ENCODE data around the gene SPOCK1.

Gene SPOCK1

DNA sequence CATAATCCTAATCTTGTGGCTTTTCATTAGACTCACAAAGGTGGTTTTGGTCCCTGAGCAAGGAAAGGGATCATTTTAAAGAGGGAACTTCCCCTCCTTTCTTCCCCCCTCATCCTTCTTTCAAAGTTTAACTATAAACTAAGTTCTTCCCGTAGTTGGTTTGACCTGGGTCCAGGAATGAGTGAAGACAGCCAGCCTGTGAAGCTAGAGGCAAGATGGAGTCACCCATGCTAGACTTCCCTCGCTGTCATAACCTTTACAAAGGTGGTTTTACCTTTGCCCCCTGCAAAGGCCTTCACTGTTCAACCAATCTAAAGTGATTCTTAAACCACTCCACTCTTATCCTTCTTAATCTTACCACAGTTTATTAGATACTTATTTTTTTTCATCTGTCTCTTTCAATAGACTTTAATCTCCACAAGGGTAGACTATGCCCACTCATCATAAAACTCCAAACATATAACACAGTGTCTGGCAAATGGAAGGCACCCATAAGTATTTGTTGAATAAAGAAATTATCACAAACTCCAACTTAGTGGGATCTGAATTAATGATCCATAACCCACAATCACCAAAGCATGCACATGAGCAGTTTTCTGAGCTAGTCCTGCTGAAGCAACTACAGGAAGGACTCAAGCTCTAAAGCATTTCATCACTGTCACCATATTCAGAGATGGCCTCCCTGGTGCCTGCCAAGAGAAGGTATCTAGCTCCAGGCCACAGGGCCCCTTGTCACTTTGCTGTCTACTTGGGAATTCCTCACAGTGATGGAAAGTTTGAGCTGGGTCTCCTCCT lies 369.0 kb downstream of the SPOCK1 start:
- DNase-seq (ENCODE audit: extremely low spot score) = no peak
- POLR2A ChIA-PET = no interaction called here
- CTCF ChIA-PET = interaction anchor here (1.5 kb wide), 1 partner anchor 12 kb away, joined by 3 read pairs; no protein-coding TSS in a partner anchor
- TF ChIP-seq FOXM1 (IDR thresholded peaks at IDR 0.05; ENCODE audit: borderline replicate concordance) (no peak), SP1 (IDR thresholded peaks at IDR 0.05) (no peak), L3MBTL2 (conservative IDR thresholded peaks at IDR 0.05) (no peak), ZNF384 (IDR thresholded peaks at IDR 0.05) (no peak), ELF4 (IDR thresholded peaks at IDR 0.05) (no peak), NFRKB (IDR thresholded peaks at IDR 0.05) (no peak)

- ChIA-PET CTCF (no interaction called here), POLR2A (no interaction called here)
- TF ChIP-seq CTBP1 (IDR thresholded peaks at IDR 0.05; ENCODE audit: borderline replicate concordance) (no peak), L3MBTL2 (conservative IDR thresholded peaks at IDR 0.05) (no peak), ELF4 (IDR thresholded peaks at IDR 0.05) (no peak), ZNF384 (IDR thresholded peaks at IDR 0.05) (no peak), FOXK2 (IDR thresholded peaks at IDR 0.05) (no peak), FOXA1 (IDR thresholded peaks at IDR 0.05) (no peak), BHLHE40 (IDR thresholded peaks at IDR 0.05; ENCODE audit: borderline replicate concordance) (no peak), LEF1 (IDR thresholded peaks at IDR 0.05; ENCODE audit: borderline replicate concordance) (no peak), HDGF (IDR thresholded peaks at IDR 0.05; ENCODE audit: borderline replicate concordance) (no peak), ARNT (IDR thresholded peaks at IDR 0.05) (no peak), SP1 (IDR thresholded peaks at IDR 0.05) (no peak), SUZ12 (IDR thresholded peaks at IDR 0.05) (no peak)
- DNase-seq (ENCODE audit: extremely low spot score) = no peak
Measured at GRCh38 chr5:137128012-137128411, 371.1 kb downstream of the SPOCK1 start.

DNA sequence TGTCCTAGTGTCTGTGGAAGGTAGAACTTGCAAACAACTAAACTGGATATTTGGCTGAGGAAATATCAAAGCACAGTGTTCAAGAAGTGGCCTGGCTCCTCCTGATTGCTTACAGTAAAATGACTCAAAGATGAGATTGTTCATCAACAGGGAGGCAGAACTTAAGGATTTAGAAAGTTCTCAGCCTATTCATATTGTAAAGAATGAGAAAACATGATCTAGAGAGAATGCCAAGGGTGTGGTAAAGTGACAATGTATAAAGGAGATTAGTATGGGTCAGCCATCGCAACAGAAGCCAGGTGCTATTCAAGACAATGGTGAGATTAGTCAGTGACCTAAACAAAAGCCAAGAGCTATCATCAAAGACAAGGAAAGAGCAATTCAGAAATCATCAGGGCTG lies 372.3 kb downstream of the SPOCK1 start:
- POLR2A ChIA-PET = no interaction called here
- TF ChIP-seq TARDBP (IDR thresholded peaks at IDR 0.05) = no peak
- TF ChIP-seq LEF1 (IDR thresholded peaks at IDR 0.05; ENCODE audit: borderline replicate concordance) = no peak
- no peak for TF ChIP-seq ZNF384 (IDR thresholded peaks at IDR 0.05)
- no peak for TF ChIP-seq FOXA1 (IDR thresholded peaks at IDR 0.05)
- TF ChIP-seq ARNT (IDR thresholded peaks at IDR 0.05) = no peak
- no peak for TF ChIP-seq SP1 (IDR thresholded peaks at IDR 0.05)
- no peak for TF ChIP-seq L3MBTL2 (conservative IDR thresholded peaks at IDR 0.05)
- no peak for TF ChIP-seq HDGF (IDR thresholded peaks at IDR 0.05; ENCODE audit: borderline replicate concordance)
- no peak for TF ChIP-seq SUZ12 (IDR thresholded peaks at IDR 0.05)
- no peak for TF ChIP-seq FOXK2 (IDR thresholded peaks at IDR 0.05)
- TF ChIP-seq FOXM1 (IDR thresholded peaks at IDR 0.05; ENCODE audit: borderline replicate concordance) = no peak
- TF ChIP-seq NFRKB (IDR thresholded peaks at IDR 0.05) = no peak
- TF ChIP-seq ELF4 (IDR thresholded peaks at IDR 0.05) = no peak
- no peak for TF ChIP-seq CTBP1 (IDR thresholded peaks at IDR 0.05; ENCODE audit: borderline replicate concordance)
- no peak for TF ChIP-seq BHLHE40 (IDR thresholded peaks at IDR 0.05; ENCODE audit: borderline replicate concordance)
- no peak for TF ChIP-seq PKNOX1 (IDR thresholded peaks at IDR 0.05)
- CTCF ChIA-PET = no interaction called here

DNA sequence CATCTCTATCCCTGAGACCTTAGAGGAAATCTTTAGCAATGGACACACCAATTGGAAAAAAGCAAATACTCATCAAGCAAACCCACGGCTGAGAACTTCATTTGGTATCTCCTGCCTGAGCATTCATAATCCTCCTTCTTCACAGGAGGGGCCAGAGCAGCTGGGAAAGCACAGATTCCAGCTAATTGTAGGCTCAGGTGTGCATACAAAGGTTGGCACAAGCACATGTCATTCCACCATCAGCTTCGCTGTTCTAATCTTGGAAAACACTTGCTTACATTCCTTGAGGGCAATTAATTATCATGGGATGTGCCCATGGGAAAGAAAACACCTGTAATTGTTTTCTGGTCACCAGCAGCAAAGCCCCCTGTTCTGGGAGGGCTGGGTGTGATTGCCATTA lies 376.6 kb downstream of the SPOCK1 start:
- ChIA-PET POLR2A (no interaction called here), CTCF (no interaction called here)
- no peak for TF ChIP-seq HDGF (IDR thresholded peaks at IDR 0.05; ENCODE audit: borderline replicate concordance)
- TF ChIP-seq SP1 (IDR thresholded peaks at IDR 0.05) = no peak
- TF ChIP-seq CTBP1 (IDR thresholded peaks at IDR 0.05; ENCODE audit: borderline replicate concordance) = no peak
- TF ChIP-seq FOXM1 (IDR thresholded peaks at IDR 0.05; ENCODE audit: borderline replicate concordance) = no peak
- TF ChIP-seq NFRKB (IDR thresholded peaks at IDR 0.05) = no peak
- no peak for TF ChIP-seq LEF1 (IDR thresholded peaks at IDR 0.05; ENCODE audit: borderline replicate concordance)
- no peak for TF ChIP-seq FOXK2 (IDR thresholded peaks at IDR 0.05)
- no peak for TF ChIP-seq SUZ12 (IDR thresholded peaks at IDR 0.05)
- no peak for TF ChIP-seq PKNOX1 (IDR thresholded peaks at IDR 0.05)
- TF ChIP-seq ELF4 (IDR thresholded peaks at IDR 0.05) = no peak
- no peak for TF ChIP-seq ARNT (IDR thresholded peaks at IDR 0.05)
- TF ChIP-seq BHLHE40 (IDR thresholded peaks at IDR 0.05; ENCODE audit: borderline replicate concordance) = no peak
- no peak for DNase-seq (ENCODE audit: extremely low spot score)

More for the DNA sequence above, 372.3 kb downstream of the SPOCK1 start:
- no peak for DNase-seq (ENCODE audit: extremely low spot score)

DNA sequence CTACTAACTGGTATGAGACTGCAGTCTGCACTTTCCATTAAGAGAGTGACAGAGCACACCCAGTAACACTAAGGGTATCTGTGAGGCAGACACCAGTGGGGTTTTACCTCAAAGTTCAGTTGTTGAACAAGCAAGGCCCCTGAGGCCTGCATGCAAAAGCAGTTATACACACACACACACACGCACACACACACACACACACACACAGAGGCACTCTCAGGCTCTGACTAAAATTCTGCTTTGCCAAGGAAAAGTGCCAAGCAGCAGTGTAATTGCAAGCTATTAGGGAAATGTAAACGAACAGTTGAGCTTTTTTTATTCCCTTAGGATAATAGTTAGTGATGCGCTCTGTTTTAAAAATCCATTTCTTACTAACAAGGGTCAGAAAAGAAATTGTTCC lies 377.1 kb downstream of the SPOCK1 start:
- no peak for DNase-seq (ENCODE audit: extremely low spot score)
- CTCF ChIA-PET = no interaction called here

DNA sequence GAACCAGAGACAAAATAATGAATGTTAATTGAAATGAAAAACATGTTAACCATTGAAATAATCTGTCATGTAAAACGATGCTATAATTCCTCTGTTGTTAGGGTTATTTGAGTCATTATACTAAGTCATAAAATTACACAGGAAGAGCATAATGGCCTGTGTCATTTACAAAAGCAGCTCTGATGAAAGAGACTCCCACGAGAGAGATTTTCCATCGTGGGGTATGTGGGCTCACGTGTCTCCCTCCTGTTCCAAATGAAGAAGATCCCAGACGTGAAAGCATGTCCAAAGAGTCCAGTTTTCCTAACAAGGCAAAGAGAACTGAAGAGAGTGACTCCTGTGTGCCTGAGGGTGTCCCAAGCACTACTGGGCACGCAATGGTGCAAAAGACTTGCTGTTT lies 379.8 kb downstream of the SPOCK1 start:
- TF ChIP-seq PKNOX1 (IDR thresholded peaks at IDR 0.05) (no peak), LEF1 (IDR thresholded peaks at IDR 0.05; ENCODE audit: borderline replicate concordance) (no peak), FOXA1 (IDR thresholded peaks at IDR 0.05) (no peak), HDGF (IDR thresholded peaks at IDR 0.05; ENCODE audit: borderline replicate concordance) (no peak), SUZ12 (IDR thresholded peaks at IDR 0.05) (no peak), BHLHE40 (IDR thresholded peaks at IDR 0.05; ENCODE audit: borderline replicate concordance) (no peak), TARDBP (IDR thresholded peaks at IDR 0.05) (no peak), ELF4 (IDR thresholded peaks at IDR 0.05) (no peak), ARNT (IDR thresholded peaks at IDR 0.05) (no peak), CTBP1 (IDR thresholded peaks at IDR 0.05; ENCODE audit: borderline replicate concordance) (no peak), FOXK2 (IDR thresholded peaks at IDR 0.05) (no peak), FOXM1 (IDR thresholded peaks at IDR 0.05; ENCODE audit: borderline replicate concordance) (no peak), L3MBTL2 (conservative IDR thresholded peaks at IDR 0.05) (no peak), NFRKB (IDR thresholded peaks at IDR 0.05) (no peak), ZNF384 (IDR thresholded peaks at IDR 0.05) (no peak), SP1 (IDR thresholded peaks at IDR 0.05) (no peak)
- POLR2A ChIA-PET = no interaction called here
- DNase-seq (ENCODE audit: extremely low spot score) = no peak
- CTCF ChIA-PET = interaction anchor here (0.7 kb wide), 1 partner anchor 32 kb away, joined by 3 read pairs; no protein-coding TSS in a partner anchor

More for the DNA sequence above, 377.1 kb downstream of the SPOCK1 start:
- POLR2A ChIA-PET = no interaction called here
- no peak for TF ChIP-seq NFRKB (IDR thresholded peaks at IDR 0.05)
- TF ChIP-seq BHLHE40 (IDR thresholded peaks at IDR 0.05; ENCODE audit: borderline replicate concordance) = no peak
- no peak for TF ChIP-seq L3MBTL2 (conservative IDR thresholded peaks at IDR 0.05)

All from HEK293T (cell line).